Fibroblast of the conjunctiva (primary cell): ENCODE results near the gene DRAM2.
A peak's percentile ranks its signal among the peaks of the same experiment; 100 is the strongest.
"Not testable (repeated sequence)": the region's sequence is repeated elsewhere in the genome, so short reads cannot be mapped to it uniquely, and the experiment has no call there.

Experiments
- DNase-seq: peaks from one replicate; pipeline ENCODE4 v3.0.0-alpha.2; 2010; ENCODE audit warnings: low read depth

The DRAM2 gene

GRCh38 chr1:111142356-111142975 lies 2.6 kb upstream of the DRAM2 start:
- no peak for DNase-seq

- no peak for DNase-seq
Measured at GRCh38 chr1:111141245-111142220, 1.6 kb upstream of the DRAM2 start.

DNA sequence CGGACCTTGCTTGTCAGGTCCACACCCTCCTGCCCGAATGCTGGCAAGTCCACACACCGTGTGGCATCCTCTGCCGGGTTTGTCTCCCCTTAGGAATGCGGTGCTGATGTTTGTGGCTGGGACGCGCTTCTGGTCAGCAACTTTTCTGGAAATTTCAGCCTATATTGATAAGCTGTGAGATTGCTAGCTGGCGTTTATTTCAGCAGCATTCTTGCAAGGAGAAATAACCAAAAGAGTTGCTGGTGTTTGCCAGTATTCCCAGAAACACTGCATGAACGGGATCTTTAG lies 731 bp upstream of the DRAM2 start:
- DNase-seq, result peak; percentile 5

DNA sequence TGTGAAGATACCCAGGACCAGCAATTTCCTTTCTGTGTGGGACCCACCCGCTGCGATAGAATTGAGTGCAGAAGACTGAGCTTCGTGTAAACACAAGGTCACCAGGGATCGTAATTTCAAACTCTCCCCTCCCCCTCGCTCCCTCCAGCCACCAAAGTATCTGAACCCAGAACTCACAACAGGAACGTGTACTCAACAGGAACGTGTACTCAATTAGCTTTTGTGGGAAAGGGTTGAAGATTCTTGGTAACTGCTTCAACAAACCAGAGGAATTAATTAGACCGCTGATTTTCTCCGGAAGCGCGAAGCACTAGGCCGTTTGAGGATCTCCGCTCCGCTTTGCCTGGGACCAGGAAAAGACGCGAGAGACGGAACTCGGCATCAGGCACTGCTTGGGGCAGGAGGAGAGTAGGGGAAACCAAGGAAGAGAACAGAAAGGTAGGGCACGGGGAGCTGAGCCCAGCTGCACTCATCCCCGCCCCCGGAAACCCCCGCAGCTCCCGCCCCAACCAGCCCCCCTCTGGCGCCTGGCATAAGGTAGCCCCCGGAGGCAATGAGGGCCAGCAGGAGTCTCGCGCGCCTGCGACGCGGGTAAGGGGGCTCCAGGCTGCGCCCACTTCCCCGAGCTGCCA lies 453 bp downstream of the DRAM2 start:
- DNase-seq, result peak; percentile 3

DNA sequence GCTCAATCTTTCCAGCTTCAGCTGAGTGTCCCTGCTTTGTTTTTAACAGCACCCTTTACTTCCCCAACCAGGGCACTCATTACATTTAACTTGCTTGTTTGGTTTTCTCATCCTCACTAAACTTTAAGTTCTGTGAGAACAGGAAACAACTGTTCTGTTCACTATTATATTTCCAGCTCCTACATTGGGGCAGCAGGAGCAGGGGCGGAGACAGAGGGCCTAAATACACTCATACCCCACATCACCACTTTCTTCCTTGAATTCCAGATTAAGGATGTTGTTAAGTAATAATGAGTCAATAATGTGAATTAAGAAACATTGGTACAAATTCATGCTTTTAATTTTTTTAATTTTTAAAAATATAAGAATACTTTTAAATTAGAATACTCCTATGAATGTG lies 6.0 kb downstream of the DRAM2 start:
- no peak for DNase-seq

- no peak for DNase-seq
Measured at GRCh38 chr1:111131693-111132092, 8.2 kb downstream of the DRAM2 start.

GRCh38 chr1:111129376-111129775 lies 10.5 kb downstream of the DRAM2 start:
- DNase-seq, result no peak

GRCh38 chr1:111127923-111128643 lies 11.8 kb downstream of the DRAM2 start:
- no peak for DNase-seq

- DNase-seq, result no peak
Measured at GRCh38 chr1:111126354-111126753, 13.5 kb downstream of the DRAM2 start.

GRCh38 chr1:111116496-111116895 lies 23.4 kb downstream of the DRAM2 start:
- DNase-seq, result no peak

DNA sequence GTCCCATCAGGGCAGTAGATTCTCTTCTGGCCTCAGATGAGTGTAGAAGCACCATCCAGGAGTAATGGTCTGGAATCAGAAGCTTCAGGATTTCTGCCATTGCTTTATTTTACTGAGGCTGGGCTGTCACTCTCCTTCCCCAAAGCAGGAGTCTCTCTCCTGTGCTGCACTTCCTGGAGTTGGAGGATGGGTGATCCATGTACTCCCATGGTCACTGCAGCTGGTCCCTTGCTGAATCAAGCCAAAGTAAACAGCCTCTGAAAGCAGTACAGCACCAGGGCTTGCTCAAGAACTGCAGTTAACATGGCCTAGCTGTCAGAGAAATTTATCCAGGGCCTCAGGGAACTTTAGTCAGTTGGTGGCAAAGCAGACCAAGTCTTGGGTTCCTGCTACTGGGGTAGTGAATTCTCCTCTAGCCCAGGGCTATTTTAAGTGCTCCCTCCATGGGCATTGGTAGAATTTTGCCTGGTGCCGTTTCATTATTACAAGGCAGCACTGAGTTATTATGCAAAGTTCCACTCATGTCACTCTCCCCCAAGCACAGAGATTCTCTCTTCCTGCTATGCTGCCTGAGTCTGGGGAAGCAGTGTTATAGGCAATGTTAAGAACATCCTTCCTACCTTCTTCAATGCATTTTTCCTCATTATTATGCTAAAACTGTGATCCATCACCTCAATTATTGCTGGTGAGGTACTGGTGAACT lies 29.5 kb downstream of the DRAM2 start:
- DNase-seq, result no peak

GRCh38 chr1:111104981-111105380 lies 34.9 kb downstream of the DRAM2 start:
- DNase-seq, result no peak

DNA sequence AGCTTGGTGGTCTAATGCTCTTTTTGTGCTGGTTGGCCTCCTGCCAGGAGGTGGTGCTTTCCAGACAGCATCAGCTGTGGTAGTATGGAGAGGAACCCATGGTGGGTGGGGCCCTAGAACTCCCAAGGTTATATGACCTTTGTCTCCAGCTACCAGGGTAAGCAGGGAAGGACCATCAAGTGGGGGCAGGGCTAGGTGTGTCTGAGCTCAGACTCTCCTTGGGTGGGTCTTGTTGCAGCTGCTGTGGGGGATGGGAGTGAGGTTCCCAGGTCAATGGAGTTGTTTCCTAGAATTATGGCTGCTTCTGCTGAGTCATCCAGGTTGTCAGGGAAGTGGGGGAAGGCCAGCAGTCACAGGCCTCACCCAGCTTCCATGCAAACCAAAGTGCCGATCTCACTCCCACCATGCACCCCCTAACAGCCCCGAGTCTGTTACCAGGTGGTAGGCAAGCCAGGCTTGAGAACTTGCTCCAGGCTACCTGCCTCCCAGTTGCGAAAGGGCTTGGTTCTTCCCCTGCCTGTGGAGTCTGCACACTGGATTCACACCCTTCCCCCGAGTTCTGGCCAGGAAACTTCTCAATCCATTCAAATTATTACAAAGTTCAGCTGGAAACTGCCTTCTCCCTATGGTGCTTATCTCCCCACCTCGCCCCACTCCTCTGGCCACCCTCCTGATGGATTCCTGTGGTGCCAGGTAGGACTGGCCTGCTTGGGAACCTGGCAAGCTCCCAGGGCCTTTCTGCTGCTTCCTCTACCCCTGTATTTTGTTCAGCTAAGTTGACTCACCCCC lies 37.8 kb downstream of the DRAM2 start:
- no peak for DNase-seq

GRCh38 chr1:111099289-111099688 lies 40.6 kb downstream of the DRAM2 start:
- DNase-seq, result no peak

DNA sequence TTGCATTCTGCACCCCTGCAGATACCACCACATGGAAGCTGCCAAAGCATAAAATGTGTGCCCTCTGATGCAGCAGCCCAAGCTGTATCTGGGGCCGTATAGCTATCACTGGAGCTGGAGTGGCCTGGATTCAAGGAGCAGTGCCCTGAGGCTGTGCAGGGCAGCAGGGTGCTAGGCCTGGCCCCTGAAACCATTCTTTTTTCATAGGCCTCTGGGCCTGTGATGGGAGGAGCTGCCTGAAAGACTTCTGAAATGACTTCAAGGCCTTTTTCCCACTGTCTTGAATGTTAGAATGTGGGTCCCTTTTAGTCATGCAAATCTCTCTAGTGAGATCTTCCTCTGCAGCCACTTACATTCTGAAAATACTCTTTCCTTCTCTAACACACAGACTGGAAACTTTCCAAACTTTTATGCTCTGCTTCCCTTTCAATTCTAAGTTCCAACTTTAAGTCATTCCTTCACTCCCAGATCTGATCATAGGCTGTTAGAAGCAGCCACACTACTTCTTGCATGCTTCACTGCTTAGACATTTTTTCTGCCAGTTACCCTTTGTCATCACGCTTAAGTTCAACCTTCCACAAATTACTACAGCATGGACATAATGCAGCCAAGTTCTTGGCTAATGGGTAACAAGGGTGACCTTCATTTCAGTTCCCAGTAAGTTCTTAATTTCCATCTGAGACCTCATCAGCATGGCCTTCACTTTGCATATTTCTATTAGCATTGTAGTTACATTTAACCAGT lies 42.4 kb downstream of the DRAM2 start:
- DNase-seq, result no peak

DNA sequence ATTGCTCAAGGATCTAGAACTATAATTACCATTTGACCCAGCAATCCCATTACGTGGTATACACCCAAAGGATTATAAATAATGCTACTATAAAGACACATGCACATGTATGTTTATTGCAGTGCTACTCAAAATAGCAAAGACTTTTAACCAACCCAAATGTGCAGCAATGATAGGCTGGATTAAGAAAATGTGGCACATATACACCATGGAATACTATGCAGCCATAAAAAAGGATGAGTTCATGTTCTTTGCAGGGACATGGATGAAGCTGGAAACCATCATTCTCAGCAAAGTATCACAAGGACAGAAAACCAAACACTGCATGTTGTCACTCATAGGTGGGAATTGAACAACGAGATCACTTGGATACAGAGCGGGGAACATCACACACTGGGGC lies 44.5 kb downstream of the DRAM2 start:
- DNase-seq, result not testable (repeated sequence)

DNA sequence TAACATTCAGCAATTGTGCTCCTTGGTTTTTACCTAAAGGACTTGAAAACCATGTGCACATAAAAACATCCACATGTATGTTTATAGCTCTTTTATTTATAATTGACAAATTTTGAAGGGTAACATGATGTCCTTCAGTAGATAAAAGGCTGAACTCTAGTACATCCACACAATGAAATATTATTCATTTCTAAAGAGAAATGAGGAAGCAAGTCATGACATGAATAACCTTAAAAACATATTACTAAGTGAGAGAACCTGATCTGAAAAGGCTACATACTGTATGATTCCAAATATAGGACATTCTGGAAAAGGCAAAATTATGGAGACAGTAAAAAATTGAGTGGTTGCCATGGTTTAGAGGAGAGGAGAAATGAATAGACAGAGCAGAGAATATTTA lies 50.3 kb downstream of the DRAM2 start:
- DNase-seq, result no peak

DNA sequence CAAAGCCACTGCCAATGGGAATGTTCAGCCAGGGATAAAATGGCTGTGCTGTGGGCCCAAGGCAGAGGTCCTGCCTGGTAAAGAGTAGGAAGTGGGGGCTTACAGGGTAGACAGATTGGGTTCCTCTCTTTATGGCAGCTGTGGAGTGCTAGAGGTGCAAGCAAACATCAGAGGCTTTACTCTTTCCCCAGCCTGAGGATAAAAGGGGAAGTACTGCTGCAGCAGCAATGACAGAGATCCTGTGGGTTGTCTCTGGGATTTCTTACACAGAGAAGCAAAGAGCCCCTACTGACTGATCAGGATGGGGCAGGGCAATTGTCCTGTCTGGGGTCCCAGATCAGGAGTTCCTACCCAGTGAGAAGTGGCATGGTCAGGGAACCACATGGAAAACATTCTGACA lies 54.2 kb downstream of the DRAM2 start:
- no peak for DNase-seq

DNA sequence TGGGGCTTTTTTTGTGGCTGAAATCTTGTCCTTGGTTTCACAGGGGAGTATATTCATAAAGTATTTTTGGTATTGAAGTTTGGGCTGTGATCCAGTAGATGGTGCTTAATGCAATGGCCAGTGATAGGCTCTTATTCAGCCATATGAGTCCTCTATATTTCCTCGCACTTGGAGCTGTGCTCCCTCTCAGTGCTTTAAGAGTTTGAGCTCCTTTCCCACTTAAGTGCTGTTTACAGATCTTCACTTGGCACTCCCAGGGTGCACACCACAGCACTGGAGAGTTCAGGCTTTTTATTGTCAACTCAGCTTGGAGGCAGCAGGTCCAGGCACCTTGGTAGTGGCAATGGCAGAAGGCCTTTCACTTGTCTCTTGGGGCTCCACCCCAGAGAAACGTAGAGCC lies 54.9 kb downstream of the DRAM2 start:
- no peak for DNase-seq
